ENCODE data around the gene LRP4. TPM values are rescaled to one million over a fixed set of nuclear protein-coding genes. Genes with fewer than 3 reads are reported as not detected.

Gene LRP4
- total RNA-seq, 2 experiments from 2014 or later: not detected

DNA sequence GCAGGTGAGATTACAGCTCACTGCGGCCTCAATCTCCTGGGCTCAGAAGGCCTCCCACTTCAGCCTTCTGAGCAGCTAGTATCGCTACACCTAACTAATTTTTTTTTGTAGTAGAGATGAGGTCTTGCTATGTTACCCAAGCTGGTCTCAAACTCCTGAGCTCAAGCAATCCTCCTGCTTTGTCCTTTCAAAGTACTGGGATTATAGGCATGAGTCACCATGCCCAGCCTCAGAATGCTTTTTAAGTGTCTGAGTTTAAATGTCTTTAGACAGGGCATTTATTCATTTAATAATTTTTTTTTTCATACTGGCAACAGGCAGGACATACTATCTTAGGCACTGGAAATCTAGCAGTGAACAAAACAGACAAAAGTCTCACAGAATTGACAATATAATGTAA lies 27.7 kb downstream of the LRP4 start:
- Mint-ChIP-seq H3K4me1 (ENCODE audit: low read depth) (peaks cover 3% of the 10 kb centered on the region), H3K36me3 (ENCODE audit: low read depth) (no peaks in the 10 kb centered on the region), H3K27ac (no peak overlapping the region), H3K4me3 (no peak overlapping the region), H3K9me3 (ENCODE audit: insufficient read depth) (no peaks in the 10 kb centered on the region), H3K27me3 (ENCODE audit: low read depth) (no peaks in the 10 kb centered on the region)
- ATAC-seq: no peak
- no peak for DNase-seq
- CTCF ChIA-PET: interaction anchor here (0.7 to 7.3 kb wide), 3 partner anchors 16 to 263 kb away, joined by 3 to 62 read pairs (median 3); no protein-coding TSS in a partner anchor
- POLR2A ChIA-PET: no interaction called here

DNA sequence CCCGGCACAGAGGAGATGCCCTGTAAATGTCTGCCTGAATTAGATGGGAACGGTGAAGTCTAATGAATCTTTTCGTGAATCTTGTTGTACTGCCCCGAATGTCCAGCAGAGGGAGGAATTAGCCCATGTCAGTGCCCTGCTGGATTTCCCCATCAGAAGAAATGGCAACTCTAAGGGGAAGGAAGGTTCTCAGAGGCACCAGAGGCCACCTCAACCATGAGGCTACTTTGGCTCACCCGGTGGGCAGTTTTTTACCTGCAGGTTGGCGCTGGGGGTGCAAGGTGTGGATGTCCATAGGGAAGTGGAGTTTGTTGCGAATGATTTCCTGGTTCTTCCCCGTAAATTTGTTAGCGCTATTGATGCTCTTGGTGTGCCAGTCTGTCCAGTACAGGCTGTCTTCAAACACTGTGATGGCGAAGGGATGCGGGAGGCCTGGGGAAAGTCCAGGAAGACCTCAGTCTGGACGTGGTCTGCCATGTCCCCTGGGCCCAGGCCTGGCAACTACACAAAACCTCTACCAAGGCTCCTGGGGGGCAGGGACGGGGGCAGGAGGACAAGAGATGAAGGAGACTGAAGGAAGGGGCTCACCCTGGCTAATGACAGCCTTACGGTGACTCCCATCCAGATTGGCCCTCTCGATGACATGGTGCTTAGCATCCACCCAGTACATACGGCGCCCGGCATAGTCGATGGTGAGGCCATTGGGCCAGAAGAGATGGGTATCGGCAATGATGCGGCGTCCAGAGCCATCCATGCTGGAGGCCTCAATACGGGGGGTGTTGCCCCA lies 28.5 kb downstream of the LRP4 start:
- Mint-ChIP-seq H3K4me3 (no peak overlapping the region), H3K36me3 (ENCODE audit: low read depth) (no peaks in the 10 kb centered on the region), H3K27me3 (ENCODE audit: low read depth) (no peaks in the 10 kb centered on the region), H3K4me1 (ENCODE audit: low read depth) (peaks cover 3% of the 10 kb centered on the region), H3K27ac (no peak overlapping the region), H3K9me3 (ENCODE audit: insufficient read depth) (no peaks in the 10 kb centered on the region)
- POLR2A ChIA-PET: no interaction called here
- peak; percentile 86 for ATAC-seq
- CTCF ChIA-PET: interaction anchor here (0.7 to 7.3 kb wide), 3 partner anchors 17 to 264 kb away, joined by 3 to 62 read pairs (median 3); no protein-coding TSS in a partner anchor
- DNase-seq: peak; percentile 84

DNA sequence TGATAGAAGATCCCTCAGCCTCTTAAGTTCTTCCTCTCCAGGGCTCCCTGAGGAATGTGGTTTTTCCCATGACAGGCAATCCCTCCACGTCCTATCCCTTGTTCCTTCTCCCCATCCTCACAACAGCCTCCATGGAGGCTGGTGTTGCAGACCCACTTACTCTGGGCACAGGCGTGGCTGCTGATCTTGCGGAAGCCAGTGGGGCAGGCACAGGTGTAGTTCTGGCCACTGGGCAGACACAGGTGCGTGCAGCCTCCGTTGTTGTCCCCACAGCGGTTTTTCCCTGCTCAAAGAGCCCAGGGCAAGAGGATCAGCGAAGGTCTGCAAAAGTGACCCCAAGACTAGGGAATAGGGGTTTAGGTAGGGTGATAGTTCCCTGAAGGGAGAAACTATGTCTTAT lies 29.1 kb downstream of the LRP4 start:
- DNase-seq (no peak), ATAC-seq (no peak)
- Mint-ChIP-seq H3K27ac (no peak overlapping the region), H3K4me1 (ENCODE audit: low read depth) (peaks cover 3% of the 10 kb centered on the region), H3K4me3 (no peak overlapping the region), H3K9me3 (ENCODE audit: insufficient read depth) (no peaks in the 10 kb centered on the region), H3K36me3 (ENCODE audit: low read depth) (no peaks in the 10 kb centered on the region), H3K27me3 (ENCODE audit: low read depth) (no peaks in the 10 kb centered on the region)
- ChIA-PET POLR2A (no interaction called here), CTCF (interaction anchor here (1.1 kb wide), 1 partner anchor 264 kb away, joined by 5 read pairs; no protein-coding TSS in a partner anchor)

DNA sequence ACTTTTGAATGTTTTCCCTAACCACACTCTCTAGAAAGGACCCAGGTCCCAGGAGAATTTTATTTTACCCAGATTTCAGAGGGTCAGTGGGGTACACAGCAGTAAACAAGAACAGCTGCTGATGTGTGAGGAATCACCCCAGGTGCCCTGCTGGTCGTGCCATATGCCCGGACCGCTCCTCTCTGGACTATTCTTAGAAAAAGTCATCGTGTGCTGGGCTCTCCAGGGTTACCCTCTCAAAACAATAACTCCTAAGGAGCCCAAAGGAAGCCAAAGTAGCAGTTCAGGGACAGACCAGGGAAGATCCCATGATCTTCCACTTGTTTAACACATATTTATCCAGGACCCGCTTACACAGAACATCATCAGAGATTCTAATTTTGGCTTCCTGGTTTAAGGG lies 29.7 kb downstream of the LRP4 start:
- peaks cover 4% of the 10 kb centered on the region for H3K27me3 Mint-ChIP-seq (ENCODE audit: low read depth)
- peaks cover 3% of the 10 kb centered on the region for H3K4me1 Mint-ChIP-seq (ENCODE audit: low read depth)
- no peaks in the 10 kb centered on the region for H3K9me3 Mint-ChIP-seq (ENCODE audit: insufficient read depth)
- ATAC-seq (no peak), DNase-seq (no peak)
- no peaks in the 10 kb centered on the region for H3K36me3 Mint-ChIP-seq (ENCODE audit: low read depth)
- no peak overlapping the region for H3K4me3 Mint-ChIP-seq
- ChIA-PET POLR2A (no interaction called here), CTCF (interaction anchor here (1.1 kb wide), 1 partner anchor 264 kb away, joined by 5 read pairs; no protein-coding TSS in a partner anchor)
- H3K27ac Mint-ChIP-seq: no peak overlapping the region

DNA sequence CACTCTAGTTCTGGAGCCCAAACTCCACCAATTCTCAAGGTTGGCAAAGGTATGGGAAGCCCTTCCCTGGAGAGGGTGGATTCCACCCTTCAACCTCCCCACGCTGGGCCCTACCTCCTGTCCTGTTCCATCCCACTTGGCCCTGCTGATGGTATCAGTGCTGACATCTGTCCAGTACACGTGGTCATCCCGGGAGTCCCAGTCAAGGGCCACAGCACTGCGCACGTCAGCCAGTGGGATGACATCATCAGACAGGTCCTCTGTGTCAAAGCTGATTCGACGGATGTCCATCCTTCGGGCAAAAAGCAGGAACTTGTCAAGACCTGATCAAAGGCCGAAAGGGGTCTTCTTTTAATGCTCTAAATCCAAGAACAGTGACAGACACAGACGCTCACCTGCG lies 32.1 kb downstream of the LRP4 start:
- no peak for DNase-seq
- H3K4me1 Mint-ChIP-seq (ENCODE audit: low read depth): peaks cover 3% of the 10 kb centered on the region
- no peak for ATAC-seq
- no peak overlapping the region for H3K4me3 Mint-ChIP-seq
- H3K27ac Mint-ChIP-seq: no peak overlapping the region
- CTCF ChIA-PET: interaction anchor here (2.2 kb wide), 1 partner anchor 267 kb away, joined by 10 read pairs; no protein-coding TSS in a partner anchor
- H3K36me3 Mint-ChIP-seq (ENCODE audit: low read depth): no peaks in the 10 kb centered on the region
- POLR2A ChIA-PET: no interaction called here
- no peaks in the 10 kb centered on the region for H3K9me3 Mint-ChIP-seq (ENCODE audit: insufficient read depth)
- peaks cover 10% of the 10 kb centered on the region for H3K27me3 Mint-ChIP-seq (ENCODE audit: low read depth)

DNA sequence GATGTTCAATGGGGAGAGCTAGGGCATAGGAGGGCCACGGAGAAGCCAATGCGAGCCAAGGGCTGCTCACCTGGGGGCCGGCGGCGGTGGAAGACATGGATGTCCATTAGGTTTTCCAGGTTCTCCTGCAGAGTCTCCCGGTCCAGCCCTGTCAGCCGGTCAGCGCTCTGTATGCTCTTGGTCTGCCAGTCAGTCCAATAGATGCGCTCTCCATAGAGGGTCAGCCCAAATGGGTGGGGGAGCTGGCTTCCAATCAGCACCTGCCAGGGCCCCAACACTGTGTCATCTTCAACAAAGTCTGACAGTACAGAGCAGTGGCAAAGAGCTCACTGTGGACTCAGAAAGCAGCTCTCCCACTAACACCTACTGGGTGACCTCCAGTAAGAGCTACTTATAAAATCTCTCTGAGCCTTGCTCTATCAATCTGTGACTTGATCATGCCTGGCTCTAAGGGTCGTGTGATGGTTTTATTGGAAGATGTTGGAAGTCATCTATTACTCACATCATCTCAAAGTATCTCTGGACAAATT lies 39.2 kb downstream of the LRP4 start:
- H3K36me3 Mint-ChIP-seq (ENCODE audit: low read depth): no peaks in the 10 kb centered on the region
- H3K27ac Mint-ChIP-seq: no peak overlapping the region
- CTCF ChIA-PET: interaction anchor here (1.9 kb wide), 1 partner anchor 274 kb away, joined by 6 read pairs; no protein-coding TSS in a partner anchor
- peaks cover 10% of the 10 kb centered on the region for H3K27me3 Mint-ChIP-seq (ENCODE audit: low read depth)
- DNase-seq (no peak), ATAC-seq (no peak)
- no peaks in the 10 kb centered on the region for H3K4me1 Mint-ChIP-seq (ENCODE audit: low read depth)
- POLR2A ChIA-PET: no interaction called here
- H3K9me3 Mint-ChIP-seq (ENCODE audit: insufficient read depth): no peaks in the 10 kb centered on the region
- no peak overlapping the region for H3K4me3 Mint-ChIP-seq

DNA sequence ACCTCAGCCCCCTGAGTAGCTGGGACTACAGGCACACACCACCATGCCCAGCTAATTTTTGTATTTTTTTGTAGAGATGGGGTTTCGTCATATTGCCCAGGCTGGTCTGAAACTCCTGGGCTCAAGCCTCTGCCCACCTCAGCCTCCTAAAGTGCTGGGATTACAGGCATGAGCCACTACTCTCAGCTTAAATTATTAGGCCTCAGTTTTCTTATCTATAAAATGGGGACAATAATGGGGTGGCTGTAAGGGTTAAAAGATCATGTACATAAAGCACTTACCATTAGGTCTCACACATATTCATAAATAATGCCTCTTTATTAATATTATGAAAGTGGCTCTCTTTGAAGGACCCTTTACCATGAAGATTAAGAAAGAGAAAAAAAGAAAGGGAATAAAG lies 40.8 kb downstream of the LRP4 start:
- ATAC-seq: no peak
- ChIA-PET CTCF (no interaction called here), POLR2A (no interaction called here)
- Mint-ChIP-seq H3K4me3 (no peak overlapping the region), H3K9me3 (ENCODE audit: insufficient read depth) (no peaks in the 10 kb centered on the region), H3K27me3 (ENCODE audit: low read depth) (peaks cover 5% of the 10 kb centered on the region), H3K4me1 (ENCODE audit: low read depth) (no peaks in the 10 kb centered on the region), H3K27ac (no peak overlapping the region), H3K36me3 (ENCODE audit: low read depth) (no peaks in the 10 kb centered on the region)
- no peak for DNase-seq

DNA sequence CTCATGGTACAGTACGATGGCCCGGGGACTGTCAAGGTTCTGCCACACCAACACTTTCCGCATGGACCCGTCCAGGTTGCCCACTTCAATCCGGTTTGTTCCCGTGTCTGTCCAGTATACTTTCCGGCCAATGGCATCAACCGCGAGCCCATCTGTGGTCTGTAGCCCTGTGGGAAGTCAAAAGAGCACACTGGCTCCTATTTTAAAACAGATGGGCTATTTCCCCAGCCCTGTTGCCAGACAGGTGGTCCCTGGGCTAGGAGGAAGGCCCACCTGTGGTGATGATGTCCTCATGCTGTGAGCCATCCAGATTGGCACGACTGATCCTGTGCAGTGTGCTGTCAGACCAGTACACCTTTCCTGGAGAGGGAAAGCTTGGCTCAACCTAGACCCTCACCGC lies 41.9 kb downstream of the LRP4 start:
- no peak overlapping the region for H3K27ac Mint-ChIP-seq
- no peaks in the 10 kb centered on the region for H3K4me1 Mint-ChIP-seq (ENCODE audit: low read depth)
- DNase-seq: no peak
- H3K36me3 Mint-ChIP-seq (ENCODE audit: low read depth): no peaks in the 10 kb centered on the region
- no peak overlapping the region for H3K4me3 Mint-ChIP-seq
- no peak for ATAC-seq
- CTCF ChIA-PET: no interaction called here
- peaks cover 2% of the 10 kb centered on the region for H3K27me3 Mint-ChIP-seq (ENCODE audit: low read depth)
- H3K9me3 Mint-ChIP-seq (ENCODE audit: insufficient read depth): no peaks in the 10 kb centered on the region
- POLR2A ChIA-PET: no interaction called here

DNA sequence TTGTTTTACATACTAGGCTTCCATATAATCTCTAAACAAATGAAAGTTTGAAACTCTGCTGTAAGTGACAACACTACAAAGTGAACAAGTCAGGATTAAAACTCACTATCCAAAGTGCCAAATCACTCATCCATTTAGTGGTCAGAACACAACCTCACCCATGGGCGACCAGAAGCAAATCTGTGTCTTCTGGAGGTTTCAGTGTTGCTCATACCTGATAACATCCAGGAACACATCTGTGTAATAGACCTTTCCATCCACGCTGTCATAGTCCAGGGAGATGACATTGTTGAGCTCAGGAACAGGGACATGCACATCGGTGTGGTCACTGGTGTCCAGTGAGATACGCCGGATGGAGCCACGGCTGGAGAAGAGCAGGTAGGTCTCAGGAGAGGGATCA lies 43.8 kb downstream of the LRP4 start:
- H3K4me3 Mint-ChIP-seq: no peak overlapping the region
- no peaks in the 10 kb centered on the region for H3K4me1 Mint-ChIP-seq (ENCODE audit: low read depth)
- H3K27ac Mint-ChIP-seq: no peak overlapping the region
- ChIA-PET CTCF (no interaction called here), POLR2A (no interaction called here)
- no peaks in the 10 kb centered on the region for H3K27me3 Mint-ChIP-seq (ENCODE audit: low read depth)
- ATAC-seq (no peak), DNase-seq (no peak)
- H3K36me3 Mint-ChIP-seq (ENCODE audit: low read depth): no peaks in the 10 kb centered on the region
- H3K9me3 Mint-ChIP-seq (ENCODE audit: insufficient read depth): no peaks in the 10 kb centered on the region

DNA sequence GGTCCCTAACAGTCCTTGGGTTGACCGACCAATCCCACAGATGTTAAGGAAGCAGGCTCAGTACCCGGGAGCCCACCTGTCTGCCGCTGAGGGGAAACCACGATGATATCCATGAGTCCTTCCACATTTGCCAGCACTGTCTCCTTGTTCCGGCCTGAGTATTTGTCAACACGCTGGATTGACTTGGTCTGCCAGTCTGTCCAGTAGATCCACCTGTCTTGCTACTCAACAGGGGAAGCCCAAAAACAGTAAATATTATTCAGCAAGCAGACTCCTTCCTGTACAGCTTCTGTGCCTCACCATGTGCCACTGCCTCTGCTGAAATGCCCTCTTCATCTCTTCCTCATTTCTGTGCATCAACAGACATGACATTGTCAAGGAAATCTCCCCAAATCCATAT lies 49.4 kb downstream of the LRP4 start:
- Mint-ChIP-seq H3K27me3 (ENCODE audit: low read depth) (peaks cover 4% of the 10 kb centered on the region), H3K36me3 (ENCODE audit: low read depth) (no peaks in the 10 kb centered on the region), H3K27ac (no peak overlapping the region), H3K4me1 (ENCODE audit: low read depth) (no peaks in the 10 kb centered on the region), H3K4me3 (no peak overlapping the region), H3K9me3 (ENCODE audit: insufficient read depth) (no peaks in the 10 kb centered on the region)
- ChIA-PET CTCF (no interaction called here), POLR2A (no interaction called here)
- DNase-seq (no peak), ATAC-seq (no peak)

DNA sequence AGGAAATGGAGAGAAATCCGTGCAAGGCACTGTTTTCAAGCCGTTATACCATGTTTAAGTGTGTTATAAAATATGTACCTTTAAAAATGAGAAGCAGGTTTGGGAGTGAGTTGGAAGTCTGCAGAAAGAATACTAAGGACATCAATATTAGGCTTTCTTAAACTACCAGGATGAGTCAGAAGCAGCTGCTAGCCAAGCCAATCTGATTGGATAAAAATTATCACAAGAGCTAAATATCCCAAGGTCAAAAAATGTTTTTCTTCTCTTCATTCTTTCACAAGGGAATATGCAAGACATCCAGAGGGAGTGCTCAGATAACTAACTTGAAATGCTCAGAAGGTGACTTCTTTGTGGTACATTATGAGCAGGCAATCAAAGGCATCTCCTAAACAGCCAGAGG lies 53.0 kb downstream of the LRP4 start:
- ChIA-PET POLR2A (no interaction called here), CTCF (interaction anchor here (1.7 kb wide), 1 partner anchor 39 kb away, joined by 3 read pairs; no protein-coding TSS in a partner anchor)
- H3K27me3 Mint-ChIP-seq (ENCODE audit: low read depth): peaks cover 11% of the 10 kb centered on the region
- no peaks in the 10 kb centered on the region for H3K4me1 Mint-ChIP-seq (ENCODE audit: low read depth)
- no peak overlapping the region for H3K27ac Mint-ChIP-seq
- DNase-seq (no peak), ATAC-seq (no peak)
- no peaks in the 10 kb centered on the region for H3K36me3 Mint-ChIP-seq (ENCODE audit: low read depth)
- H3K9me3 Mint-ChIP-seq (ENCODE audit: insufficient read depth): no peaks in the 10 kb centered on the region
- H3K4me3 Mint-ChIP-seq: no peak overlapping the region

DNA sequence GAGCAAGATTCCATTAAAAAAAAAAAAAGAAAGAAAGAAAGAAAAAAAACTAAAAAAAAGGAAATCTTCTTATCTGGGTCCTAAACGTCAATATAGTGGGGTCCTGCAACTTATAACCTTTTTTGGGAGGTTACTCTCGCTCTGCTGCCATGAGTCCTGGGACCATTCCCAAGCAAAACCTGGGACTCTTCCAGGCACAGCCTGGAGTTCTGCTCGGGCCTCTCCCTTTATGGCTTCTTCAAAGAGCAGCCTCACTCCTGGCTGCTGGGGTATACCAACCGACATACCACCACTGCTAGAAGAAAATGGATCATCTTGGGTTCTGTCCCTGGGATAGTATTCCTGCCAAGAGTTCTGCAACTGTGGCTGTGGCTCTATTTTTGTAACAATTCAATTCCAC lies 58.1 kb downstream of the LRP4 start:
- ChIA-PET CTCF (no interaction called here), POLR2A (no interaction called here)
- H3K9me3 Mint-ChIP-seq (ENCODE audit: insufficient read depth): no peaks in the 10 kb centered on the region
- DNase-seq: no peak
- no peak overlapping the region for H3K27ac Mint-ChIP-seq
- no peaks in the 10 kb centered on the region for H3K4me1 Mint-ChIP-seq (ENCODE audit: low read depth)
- no peaks in the 10 kb centered on the region for H3K36me3 Mint-ChIP-seq (ENCODE audit: low read depth)
- H3K27me3 Mint-ChIP-seq (ENCODE audit: low read depth): peaks cover 9% of the 10 kb centered on the region
- ATAC-seq: no peak
- no peak overlapping the region for H3K4me3 Mint-ChIP-seq
